Measurements from ENCODE around the gene KRIT1. TPM values are rescaled to one million over a fixed set of nuclear protein-coding genes. Genes with fewer than 3 reads are reported as not detected.

Gene KRIT1
- total and polyA plus RNA-seq, 2 of the 13 experiments (the other 11 are each of a cell fraction or from before 2014, with no cell fraction given): 29.4 to 37.7 TPM

DNA sequence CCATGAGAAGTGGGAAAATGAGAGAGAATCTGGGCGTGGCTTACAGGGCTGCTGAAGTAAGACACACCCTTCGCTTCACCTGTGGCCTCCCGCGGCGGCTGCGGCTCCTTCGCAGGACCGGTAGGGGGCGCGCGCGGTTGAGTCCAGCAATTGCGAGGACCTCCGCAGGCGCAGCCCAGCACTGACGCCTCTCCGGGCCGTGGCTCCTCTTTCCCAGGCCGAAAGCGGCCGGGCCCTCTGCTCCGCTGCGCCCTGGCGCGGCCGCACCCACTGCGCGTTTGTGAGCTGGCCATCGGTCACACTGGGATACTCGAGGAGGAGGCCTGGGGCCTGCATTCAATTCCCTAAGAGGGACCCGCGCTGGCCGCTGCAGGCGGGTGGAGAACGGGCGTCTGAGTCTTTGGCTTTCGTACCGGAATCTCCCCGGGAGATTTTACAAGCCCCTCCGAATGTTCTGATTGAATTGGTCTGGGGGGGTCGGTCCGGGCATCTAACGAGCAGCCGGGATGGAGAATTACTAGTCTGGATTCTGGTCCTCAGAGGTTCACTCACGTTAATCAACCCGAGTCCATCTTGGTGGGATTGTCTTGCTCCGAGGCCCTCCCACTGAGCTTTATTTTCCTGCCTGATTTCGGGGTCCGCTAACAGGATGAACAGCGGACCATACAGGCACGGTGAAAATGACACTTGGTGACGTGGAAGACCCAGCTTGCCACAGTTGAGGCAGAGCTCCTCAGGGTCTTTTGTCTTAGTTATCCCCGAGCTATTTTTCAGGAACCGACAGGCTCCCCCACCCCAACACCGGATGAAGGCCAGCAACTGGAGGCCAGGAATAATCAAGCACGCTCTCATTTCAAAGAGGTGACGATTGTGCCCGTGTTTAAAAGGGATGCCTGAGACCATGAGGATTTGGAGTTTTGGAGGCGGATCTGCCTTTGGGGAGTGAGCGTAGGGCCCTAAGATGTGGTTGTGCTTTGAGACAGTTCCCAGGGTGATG, 66.5 kb downstream of the KRIT1 start, which contains the start of gene LRRD1 (continued):
- TF ChIP-seq, protein P1, sequence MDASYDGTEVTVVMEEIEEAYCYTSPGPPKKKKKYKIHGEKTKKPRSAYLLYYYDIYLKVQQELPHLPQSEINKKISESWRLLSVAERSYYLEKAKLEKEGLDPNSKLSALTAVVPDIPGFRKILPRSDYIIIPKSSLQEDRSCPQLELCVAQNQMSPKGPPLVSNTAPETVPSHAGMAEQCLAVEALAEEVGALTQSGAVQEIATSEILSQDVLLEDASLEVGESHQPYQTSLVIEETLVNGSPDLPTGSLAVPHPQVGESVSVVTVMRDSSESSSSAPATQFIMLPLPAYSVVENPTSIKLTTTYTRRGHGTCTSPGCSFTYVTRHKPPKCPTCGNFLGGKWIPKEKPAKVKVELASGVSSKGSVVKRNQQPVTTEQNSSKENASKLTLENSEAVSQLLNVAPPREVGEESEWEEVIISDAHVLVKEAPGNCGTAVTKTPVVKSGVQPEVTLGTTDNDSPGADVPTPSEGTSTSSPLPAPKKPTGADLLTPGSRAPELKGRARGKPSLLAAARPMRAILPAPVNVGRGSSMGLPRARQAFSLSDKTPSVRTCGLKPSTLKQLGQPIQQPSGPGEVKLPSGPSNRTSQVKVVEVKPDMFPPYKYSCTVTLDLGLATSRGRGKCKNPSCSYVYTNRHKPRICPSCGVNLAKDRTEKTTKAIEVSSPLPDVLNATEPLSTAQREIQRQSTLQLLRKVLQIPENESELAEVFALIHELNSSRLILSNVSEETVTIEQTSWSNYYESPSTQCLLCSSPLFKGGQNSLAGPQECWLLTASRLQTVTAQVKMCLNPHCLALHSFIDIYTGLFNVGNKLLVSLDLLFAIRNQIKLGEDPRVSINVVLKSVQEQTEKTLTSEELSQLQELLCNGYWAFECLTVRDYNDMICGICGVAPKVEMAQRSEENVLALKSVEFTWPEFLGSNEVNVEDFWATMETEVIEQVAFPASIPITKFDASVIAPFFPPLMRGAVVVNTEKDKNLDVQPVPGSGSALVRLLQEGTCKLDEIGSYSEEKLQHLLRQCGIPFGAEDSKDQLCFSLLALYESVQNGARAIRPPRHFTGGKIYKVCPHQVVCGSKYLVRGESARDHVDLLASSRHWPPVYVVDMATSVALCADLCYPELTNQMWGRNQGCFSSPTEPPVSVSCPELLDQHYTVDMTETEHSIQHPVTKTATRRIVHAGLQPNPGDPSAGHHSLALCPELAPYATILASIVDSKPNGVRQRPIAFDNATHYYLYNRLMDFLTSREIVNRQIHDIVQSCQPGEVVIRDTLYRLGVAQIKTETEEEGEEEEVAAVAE (CRISPR knock-in tag; IDR thresholded peaks at IDR 0.05; ENCODE audit: borderline replicate concordance): 0 out of 2 replicates have a peak, but pooled peaks have one; percentile 40
- TF ChIP-seq ZNF441 (CRISPR knock-in tag; IDR thresholded peaks at IDR 0.05; ENCODE audit: borderline replicate concordance) (peak; percentile 67; the same call in 1 of the 2 replicates), SAP130 (CRISPR knock-in tag; IDR thresholded peaks at IDR 0.05; ENCODE audit: low read depth) (peak; percentile 48), MTA1 (CRISPR knock-in tag; IDR thresholded peaks at IDR 0.05; ENCODE audit: borderline replicate concordance) (peak; percentile 39; the same call in 1 of the 2 replicates), ETV6 (CRISPR knock-in tag; conservative IDR thresholded peaks at IDR 0.05) (0 out of 2 replicates have a peak, but pooled peaks have one; percentile 70), ARHGAP35 (CRISPR knock-in tag; IDR thresholded peaks at IDR 0.05; ENCODE audit: borderline replicate concordance) (peak; percentile 48; the same call in 1 of the 2 replicates)
- TF ChIP-seq, protein P2, sequence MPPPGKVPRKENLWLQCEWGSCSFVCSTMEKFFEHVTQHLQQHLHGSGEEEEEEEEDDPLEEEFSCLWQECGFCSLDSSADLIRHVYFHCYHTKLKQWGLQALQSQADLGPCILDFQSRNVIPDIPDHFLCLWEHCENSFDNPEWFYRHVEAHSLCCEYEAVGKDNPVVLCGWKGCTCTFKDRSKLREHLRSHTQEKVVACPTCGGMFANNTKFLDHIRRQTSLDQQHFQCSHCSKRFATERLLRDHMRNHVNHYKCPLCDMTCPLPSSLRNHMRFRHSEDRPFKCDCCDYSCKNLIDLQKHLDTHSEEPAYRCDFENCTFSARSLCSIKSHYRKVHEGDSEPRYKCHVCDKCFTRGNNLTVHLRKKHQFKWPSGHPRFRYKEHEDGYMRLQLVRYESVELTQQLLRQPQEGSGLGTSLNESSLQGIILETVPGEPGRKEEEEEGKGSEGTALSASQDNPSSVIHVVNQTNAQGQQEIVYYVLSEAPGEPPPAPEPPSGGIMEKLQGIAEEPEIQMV (CRISPR knock-in tag; IDR thresholded peaks at IDR 0.05; ENCODE audit: low read depth): 0 out of 2 replicates have a peak, but pooled peaks have one; percentile 29
- TF ChIP-seq, protein P3, sequence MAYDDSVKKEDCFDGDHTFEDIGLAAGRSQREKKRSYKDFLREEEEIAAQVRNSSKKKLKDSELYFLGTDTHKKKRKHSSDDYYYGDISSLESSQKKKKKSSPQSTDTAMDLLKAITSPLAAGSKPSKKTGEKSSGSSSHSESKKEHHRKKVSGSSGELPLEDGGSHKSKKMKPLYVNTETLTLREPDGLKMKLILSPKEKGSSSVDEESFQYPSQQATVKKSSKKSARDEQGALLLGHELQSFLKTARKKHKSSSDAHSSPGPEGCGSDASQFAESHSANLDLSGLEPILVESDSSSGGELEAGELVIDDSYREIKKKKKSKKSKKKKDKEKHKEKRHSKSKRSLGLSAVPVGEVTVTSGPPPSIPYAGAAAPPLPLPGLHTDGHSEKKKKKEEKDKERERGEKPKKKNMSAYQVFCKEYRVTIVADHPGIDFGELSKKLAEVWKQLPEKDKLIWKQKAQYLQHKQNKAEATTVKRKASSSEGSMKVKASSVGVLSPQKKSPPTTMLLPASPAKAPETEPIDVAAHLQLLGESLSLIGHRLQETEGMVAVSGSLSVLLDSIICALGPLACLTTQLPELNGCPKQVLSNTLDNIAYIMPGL (CRISPR knock-in tag; IDR thresholded peaks at IDR 0.05; ENCODE audit: borderline replicate concordance in 1 of 2, low read depth in 1 of 2): peak; percentile 97
